ENCODE results near the gene CLDN19.

The CLDN19 gene

GRCh38 chr1:42700006-42700405 is 40.0 kb downstream of the CLDN19 start:
- Histone ChIP-seq H3K36me3 (ENCODE audit: low read depth) (peaks cover 99% of the 10 kb centered on the region), H3K27ac (ENCODE audit: poor library complexity, severe bottlenecking) (no peak overlapping the region), H3K27me3 (ENCODE audit: insufficient read depth, poor library complexity, severe bottlenecking) (no peaks in the 10 kb centered on the region), H3K4me3 (ENCODE audit: severe bottlenecking) (no peak overlapping the region), H3K4me1 (ENCODE audit: insufficient read depth, poor library complexity, severe bottlenecking) (no peaks in the 10 kb centered on the region), H3K9me3 (ENCODE audit: severe bottlenecking) (no peaks in the 10 kb centered on the region)
- TF ChIP-seq CTCF (IDR thresholded peaks at IDR 0.05; ENCODE audit: poor library complexity, severe bottlenecking), result no peak
- DNase-seq (ENCODE audit: low spot score), result no peak
- ATAC-seq (ENCODE audit: low read depth), result no peak

- Histone ChIP-seq H3K4me3 (ENCODE audit: severe bottlenecking) (no peak overlapping the region), H3K9me3 (ENCODE audit: severe bottlenecking) (no peaks in the 10 kb centered on the region), H3K27ac (ENCODE audit: poor library complexity, severe bottlenecking) (no peak overlapping the region), H3K4me1 (ENCODE audit: insufficient read depth, poor library complexity, severe bottlenecking) (no peaks in the 10 kb centered on the region), H3K27me3 (ENCODE audit: insufficient read depth, poor library complexity, severe bottlenecking) (no peaks in the 10 kb centered on the region), H3K36me3 (ENCODE audit: low read depth) (peaks cover 100% of the 10 kb centered on the region)
- TF ChIP-seq CTCF (IDR thresholded peaks at IDR 0.05; ENCODE audit: poor library complexity, severe bottlenecking), result no peak
- no peak for ATAC-seq (ENCODE audit: low read depth)
- no peak for DNase-seq (ENCODE audit: low spot score)
Measured at GRCh38 chr1:42698081-42698813, 41.8 kb downstream of the CLDN19 start.

DNA sequence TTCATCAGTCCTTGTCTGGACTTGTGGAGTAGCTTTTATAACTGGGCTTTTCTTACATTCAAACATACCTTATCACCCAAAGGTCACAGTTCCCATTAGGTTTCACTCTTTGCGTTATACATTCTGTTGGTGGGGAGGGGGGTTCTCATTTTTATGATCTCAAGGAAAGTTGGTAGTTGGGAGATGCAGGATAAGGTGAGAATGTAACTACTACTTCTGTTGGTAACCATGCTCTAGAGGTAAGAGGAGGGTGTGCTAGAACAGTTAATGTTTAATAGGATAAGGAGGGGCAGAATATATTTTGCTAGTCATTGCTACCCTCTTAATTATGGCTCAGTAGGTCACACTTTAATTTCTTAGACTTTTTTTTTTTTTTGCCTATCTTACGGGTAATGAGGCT is 47.1 kb downstream of the CLDN19 start:
- H3K27me3 ChIP-seq (ENCODE audit: insufficient read depth, poor library complexity, severe bottlenecking), result no peaks in the 10 kb centered on the region
- no peak overlapping the region for H3K27ac ChIP-seq (ENCODE audit: poor library complexity, severe bottlenecking)
- H3K4me1 ChIP-seq (ENCODE audit: insufficient read depth, poor library complexity, severe bottlenecking), result peaks cover 46% of the 10 kb centered on the region
- DNase-seq (ENCODE audit: low spot score) (no peak), ATAC-seq (ENCODE audit: low read depth) (no peak)
- H3K4me3 ChIP-seq (ENCODE audit: severe bottlenecking), result no peak overlapping the region
- peaks cover 88% of the 10 kb centered on the region for H3K36me3 ChIP-seq (ENCODE audit: low read depth)
- no peak for TF ChIP-seq CTCF (IDR thresholded peaks at IDR 0.05; ENCODE audit: poor library complexity, severe bottlenecking)
- no peaks in the 10 kb centered on the region for H3K9me3 ChIP-seq (ENCODE audit: severe bottlenecking)

DNA sequence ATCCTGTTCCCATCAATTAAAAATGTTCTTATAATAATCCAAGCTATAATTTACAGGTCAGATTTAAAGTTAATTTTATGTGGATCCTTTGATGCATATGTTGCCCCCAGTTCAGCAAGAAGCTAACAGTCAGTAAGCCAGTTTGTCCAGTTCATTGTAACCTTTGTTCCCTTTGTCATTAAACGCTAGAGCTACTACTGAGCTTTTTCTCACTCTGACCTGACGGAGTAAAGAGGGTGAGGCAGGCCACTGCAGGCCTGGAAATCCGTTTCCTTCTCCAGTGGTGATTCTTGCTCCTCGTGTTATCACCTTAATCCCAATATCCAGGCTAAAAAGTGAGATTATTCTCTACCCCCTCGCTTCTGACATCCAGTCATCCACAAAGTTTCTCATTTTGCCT is 47.6 kb downstream of the CLDN19 start:
- H3K4me3 ChIP-seq (ENCODE audit: severe bottlenecking), result no peak overlapping the region
- peaks cover 88% of the 10 kb centered on the region for H3K36me3 ChIP-seq (ENCODE audit: low read depth)
- no peak overlapping the region for H3K27ac ChIP-seq (ENCODE audit: poor library complexity, severe bottlenecking)
- ATAC-seq (ENCODE audit: low read depth) (no peak), DNase-seq (ENCODE audit: low spot score) (no peak)
- H3K4me1 ChIP-seq (ENCODE audit: insufficient read depth, poor library complexity, severe bottlenecking), result peaks cover 48% of the 10 kb centered on the region
- no peaks in the 10 kb centered on the region for H3K27me3 ChIP-seq (ENCODE audit: insufficient read depth, poor library complexity, severe bottlenecking)
- TF ChIP-seq CTCF (IDR thresholded peaks at IDR 0.05; ENCODE audit: poor library complexity, severe bottlenecking), result no peak
- H3K9me3 ChIP-seq (ENCODE audit: severe bottlenecking), result no peaks in the 10 kb centered on the region

GRCh38 chr1:42691157-42691498 is 48.9 kb downstream of the CLDN19 start:
- no peaks in the 10 kb centered on the region for H3K9me3 ChIP-seq (ENCODE audit: severe bottlenecking)
- peaks cover 54% of the 10 kb centered on the region for H3K4me1 ChIP-seq (ENCODE audit: insufficient read depth, poor library complexity, severe bottlenecking)
- no peak for TF ChIP-seq CTCF (IDR thresholded peaks at IDR 0.05; ENCODE audit: poor library complexity, severe bottlenecking)
- H3K27ac ChIP-seq (ENCODE audit: poor library complexity, severe bottlenecking), result no peak overlapping the region
- ATAC-seq (ENCODE audit: low read depth) (no peak), DNase-seq (ENCODE audit: low spot score) (no peak)
- H3K4me3 ChIP-seq (ENCODE audit: severe bottlenecking), result no peak overlapping the region
- no peaks in the 10 kb centered on the region for H3K27me3 ChIP-seq (ENCODE audit: insufficient read depth, poor library complexity, severe bottlenecking)
- H3K36me3 ChIP-seq (ENCODE audit: low read depth), result peaks cover 88% of the 10 kb centered on the region
